MM.1S (cell line): ENCODE data around the gene TAC1.

ENCODE experiments used
- DNase-seq: peaks from one replicate; pipeline ENCODE4 v3.0.0-alpha.2; 2015
- H2AFZ ChIP-seq: fragments of 300-600 bp; sonication (generic); 2 replicates; pipeline ENCODE4 v1.6.0; 2016; ENCODE audit warnings: antibody characterized with exemption, low read length
- H3F3A ChIP-seq: fragments of 300-600 bp; sonication (generic); 2 replicates; pipeline ENCODE4 v1.6.1; 2016; ENCODE audit warnings: mild to moderate bottlenecking, antibody characterized with exemption, low read length, moderate library complexity, mixed read lengths; ENCODE audit not compliant: insufficient read depth
- H3K27ac ChIP-seq: fragments of 300-600 bp; sonication (generic); 2 replicates; pipeline ENCODE4 v1.5.1; 2016; ENCODE audit warnings: mild to moderate bottlenecking, low read length
- H3K27me3 ChIP-seq: fragments of 300-600 bp; sonication (generic); replicated peaks from 2 replicates; pipeline ENCODE4 v1.6.0; 2016; ENCODE audit warnings: low read length; ENCODE audit not compliant: insufficient read depth
- H3K36me3 ChIP-seq: fragments of 300-600 bp; sonication (generic); replicated peaks from 2 replicates; pipeline ENCODE4 v1.6.1; 2016; ENCODE audit warnings: mild to moderate bottlenecking, low read length, mixed read lengths; ENCODE audit not compliant: insufficient read depth
- H3K4me1 ChIP-seq: fragments of 300-600 bp; sonication (generic); 2 replicates; pipeline ENCODE4 v1.6.1; 2016; ENCODE audit warnings: low read length, mixed read lengths
- H3K4me2 ChIP-seq: fragments of 300-600 bp; sonication (generic); 2 replicates; pipeline ENCODE4 v1.6.0; 2016; ENCODE audit warnings: low read depth, low read length
- H3K4me3 ChIP-seq: fragments of 300-600 bp; sonication (generic); 2 replicates; pipeline ENCODE4 v1.5.1; 2016; ENCODE audit warnings: low read length, mixed read lengths
- H3K79me2 ChIP-seq: fragments of 300-600 bp; sonication (generic); 2 replicates; pipeline ENCODE4 v1.6.1; 2016; ENCODE audit warnings: mixed run types, low read length, mixed read lengths
- H3K9ac ChIP-seq: fragments of 300-600 bp; sonication (generic); 2 replicates; pipeline ENCODE4 v1.6.1; 2016; ENCODE audit warnings: low read length, mixed read lengths
- H3K9me2 ChIP-seq: fragments of 300-600 bp; sonication (generic); replicated peaks from 2 replicates; pipeline ENCODE4 v1.6.1; 2016; ENCODE audit warnings: mild to moderate bottlenecking, low read length, mixed read lengths; ENCODE audit not compliant: insufficient read depth
- H3K9me3 ChIP-seq: fragments of 300-600 bp; sonication (generic); replicated peaks from 2 replicates; pipeline ENCODE4 v1.6.1; 2016; ENCODE audit warnings: mild to moderate bottlenecking, low read length, mixed read lengths; ENCODE audit not compliant: insufficient read depth
- H4K20me1 ChIP-seq: fragments of 300-600 bp; sonication (generic); 2 replicates; pipeline ENCODE4 v1.6.1; 2016; ENCODE audit warnings: mild to moderate bottlenecking, low read length, moderate library complexity, mixed read lengths; ENCODE audit not compliant: insufficient read depth
- EZH2 ChIP-seq: fragments of 300-600 bp; sonication (generic); optimal IDR thresholded peaks from 2 replicates; pipeline ENCODE3; 2017; ENCODE audit warnings: low read depth, mild to moderate bottlenecking, antibody characterized with exemption, low read length, mixed read lengths
- EZH2phosphoT487 ChIP-seq: fragments of 300-600 bp; sonication (generic); IDR thresholded peaks from 2 replicates; pipeline ENCODE4 v1.6.1; 2018; ENCODE audit warnings: antibody characterized with exemption, low read length
- TF ChIP-seq, protein P1 (sequence below): fragments of 300-600 bp; sonication (generic); IDR thresholded peaks from 2 replicates; pipeline ENCODE4 v1.5.1; 2016; ENCODE audit warnings: antibody characterized with exemption, low read length, mixed read lengths

Gene TAC1

DNA sequence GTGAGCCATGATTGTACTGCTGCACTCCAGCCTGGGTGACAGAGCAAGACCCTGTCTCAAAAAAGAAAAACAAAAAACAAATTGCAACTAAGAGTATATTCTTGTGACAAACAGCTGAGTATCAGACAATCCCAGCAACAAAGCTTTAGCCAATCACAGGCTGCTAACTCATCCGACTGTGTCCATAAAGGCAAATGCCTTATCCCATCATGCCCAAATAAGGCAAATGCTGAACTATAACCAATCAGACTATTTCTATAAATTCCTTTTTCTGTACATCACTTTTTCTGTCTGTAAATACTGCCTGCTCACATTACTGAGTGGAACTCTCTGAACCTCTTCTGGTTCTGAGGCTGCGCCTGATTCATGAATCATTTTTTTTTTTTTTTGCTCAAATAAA is 37.5 kb upstream of the TAC1 start:
- Histone ChIP-seq H3K9me3 (no peaks in the 10 kb centered on the region), H3F3A (no peaks in the 10 kb centered on the region), H3K9me2 (no peaks in the 10 kb centered on the region), H3K9ac (no peak overlapping the region), H4K20me1 (no peaks in the 10 kb centered on the region), H3K27me3 (no peaks in the 10 kb centered on the region), H3K79me2 (no peaks in the 10 kb centered on the region), H3K36me3 (no peaks in the 10 kb centered on the region), H3K4me1 (no peaks in the 10 kb centered on the region), H3K4me3 (no peak overlapping the region), H3K27ac (no peak overlapping the region), H2AFZ (no peak overlapping the region), H3K4me2 (no peak overlapping the region)
- TF ChIP-seq, protein P1, sequence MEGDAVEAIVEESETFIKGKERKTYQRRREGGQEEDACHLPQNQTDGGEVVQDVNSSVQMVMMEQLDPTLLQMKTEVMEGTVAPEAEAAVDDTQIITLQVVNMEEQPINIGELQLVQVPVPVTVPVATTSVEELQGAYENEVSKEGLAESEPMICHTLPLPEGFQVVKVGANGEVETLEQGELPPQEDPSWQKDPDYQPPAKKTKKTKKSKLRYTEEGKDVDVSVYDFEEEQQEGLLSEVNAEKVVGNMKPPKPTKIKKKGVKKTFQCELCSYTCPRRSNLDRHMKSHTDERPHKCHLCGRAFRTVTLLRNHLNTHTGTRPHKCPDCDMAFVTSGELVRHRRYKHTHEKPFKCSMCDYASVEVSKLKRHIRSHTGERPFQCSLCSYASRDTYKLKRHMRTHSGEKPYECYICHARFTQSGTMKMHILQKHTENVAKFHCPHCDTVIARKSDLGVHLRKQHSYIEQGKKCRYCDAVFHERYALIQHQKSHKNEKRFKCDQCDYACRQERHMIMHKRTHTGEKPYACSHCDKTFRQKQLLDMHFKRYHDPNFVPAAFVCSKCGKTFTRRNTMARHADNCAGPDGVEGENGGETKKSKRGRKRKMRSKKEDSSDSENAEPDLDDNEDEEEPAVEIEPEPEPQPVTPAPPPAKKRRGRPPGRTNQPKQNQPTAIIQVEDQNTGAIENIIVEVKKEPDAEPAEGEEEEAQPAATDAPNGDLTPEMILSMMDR, result no peak
- no peak for TF ChIP-seq EZH2phosphoT487
- no peak for TF ChIP-seq EZH2
- no peak for DNase-seq

GRCh38 chr7:97697396-97697795 is 34.5 kb upstream of the TAC1 start:
- no peaks in the 10 kb centered on the region for H3K4me1 ChIP-seq
- no peak for TF ChIP-seq EZH2
- no peak for TF ChIP-seq EZH2phosphoT487
- TF ChIP-seq, protein P1, result no peak

GRCh38 chr7:97722386-97722785 is 9.5 kb upstream of the TAC1 start:
- H3K9me2 ChIP-seq, result no peaks in the 10 kb centered on the region
- DNase-seq, result no peak
- no peak for TF ChIP-seq EZH2
- TF ChIP-seq, protein P1, result no peak
- TF ChIP-seq EZH2phosphoT487, result no peak
- H3K9me3 ChIP-seq, result no peaks in the 10 kb centered on the region
- H3K36me3 ChIP-seq, result no peaks in the 10 kb centered on the region
- no peak overlapping the region for H3K9ac ChIP-seq
- no peak overlapping the region for H3K4me2 ChIP-seq
- no peak overlapping the region for H3K4me3 ChIP-seq
- H3F3A ChIP-seq, result no peaks in the 10 kb centered on the region
- H3K27ac ChIP-seq, result no peak overlapping the region
- no peaks in the 10 kb centered on the region for H3K4me1 ChIP-seq
- no peaks in the 10 kb centered on the region for H4K20me1 ChIP-seq
- no peaks in the 10 kb centered on the region for H3K79me2 ChIP-seq
- H3K27me3 ChIP-seq, result no peaks in the 10 kb centered on the region
- H2AFZ ChIP-seq, result no peak overlapping the region

More at GRCh38 chr7:97697396-97697795, 34.5 kb upstream of the TAC1 start:
- H3K9me2 ChIP-seq, result no peaks in the 10 kb centered on the region
- H3K4me2 ChIP-seq, result no peak overlapping the region
- H3K27me3 ChIP-seq, result no peaks in the 10 kb centered on the region
- H3F3A ChIP-seq, result no peaks in the 10 kb centered on the region
- H3K79me2 ChIP-seq, result no peaks in the 10 kb centered on the region
- H3K36me3 ChIP-seq, result no peaks in the 10 kb centered on the region
- H3K9me3 ChIP-seq, result no peaks in the 10 kb centered on the region
- no peak overlapping the region for H2AFZ ChIP-seq
- no peak overlapping the region for H3K27ac ChIP-seq
- no peak for DNase-seq
- no peak overlapping the region for H3K9ac ChIP-seq
- H4K20me1 ChIP-seq, result no peaks in the 10 kb centered on the region
- no peak overlapping the region for H3K4me3 ChIP-seq
